ENCODE results near the gene ADCYAP1.

DNA sequence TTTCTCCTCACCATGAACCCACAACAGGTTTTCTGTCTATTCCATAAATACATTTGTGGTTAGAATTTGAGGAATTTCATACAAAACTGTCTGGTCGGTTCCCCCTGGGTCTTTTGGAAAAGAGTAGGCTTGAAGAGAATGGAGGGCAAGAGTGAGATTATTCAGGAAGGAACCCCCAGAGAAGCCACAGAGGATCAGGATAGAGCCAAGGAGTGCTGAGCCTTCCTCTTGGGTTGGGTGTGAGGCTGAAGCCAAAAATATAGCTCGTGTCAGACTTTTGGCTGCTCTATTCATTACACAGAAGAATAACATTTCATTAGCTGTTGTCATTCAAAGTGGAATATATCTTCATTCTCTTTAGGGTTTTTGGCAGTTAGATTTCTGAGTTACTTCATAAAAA, 46.7 kb upstream of the ADCYAP1 start:
- TF ChIP-seq, protein P1, sequence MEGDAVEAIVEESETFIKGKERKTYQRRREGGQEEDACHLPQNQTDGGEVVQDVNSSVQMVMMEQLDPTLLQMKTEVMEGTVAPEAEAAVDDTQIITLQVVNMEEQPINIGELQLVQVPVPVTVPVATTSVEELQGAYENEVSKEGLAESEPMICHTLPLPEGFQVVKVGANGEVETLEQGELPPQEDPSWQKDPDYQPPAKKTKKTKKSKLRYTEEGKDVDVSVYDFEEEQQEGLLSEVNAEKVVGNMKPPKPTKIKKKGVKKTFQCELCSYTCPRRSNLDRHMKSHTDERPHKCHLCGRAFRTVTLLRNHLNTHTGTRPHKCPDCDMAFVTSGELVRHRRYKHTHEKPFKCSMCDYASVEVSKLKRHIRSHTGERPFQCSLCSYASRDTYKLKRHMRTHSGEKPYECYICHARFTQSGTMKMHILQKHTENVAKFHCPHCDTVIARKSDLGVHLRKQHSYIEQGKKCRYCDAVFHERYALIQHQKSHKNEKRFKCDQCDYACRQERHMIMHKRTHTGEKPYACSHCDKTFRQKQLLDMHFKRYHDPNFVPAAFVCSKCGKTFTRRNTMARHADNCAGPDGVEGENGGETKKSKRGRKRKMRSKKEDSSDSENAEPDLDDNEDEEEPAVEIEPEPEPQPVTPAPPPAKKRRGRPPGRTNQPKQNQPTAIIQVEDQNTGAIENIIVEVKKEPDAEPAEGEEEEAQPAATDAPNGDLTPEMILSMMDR (IDR thresholded peaks at IDR 0.05), result no peak
- TF ChIP-seq EP300 (IDR thresholded peaks at IDR 0.05) (no peak), POLR2A (IDR thresholded peaks at IDR 0.05) (no peak), POLR2AphosphoS5 (IDR thresholded peaks at IDR 0.05) (no peak)

All from upper lobe of left lung (tissue), 4 donors.